Muscle of back (tissue), 10 donors: ENCODE results near the gene TUBA4A. TPM values are rescaled to one million over a fixed set of nuclear protein-coding genes. Genes with fewer than 3 reads are reported as not detected.

ENCODE experiments used
- polyA plus RNA-seq, 10 donors: library from polyadenylated mRNA; unstranded; fragments of 120-200 nt; gene quantifications; one replicate each; pipeline ENCODE4 v1.2.1, GENCODE V29; 2013; ENCODE audit not compliant: insufficient read length in 10 of 10

Gene TUBA4A
- polyA plus RNA-seq, 10 donors = 84.3 to 159 (median 120) TPM

Other genes with a start within 250 kb of the TUBA4A start
- not detected for gene CFAP65, start 212.4 kb downstream of the TUBA4A start, polyA plus RNA-seq
- under 1 TPM in 2 of 10 donors, not detected in 8; 0.13 to 0.16 TPM for gene IHH, start 193.0 kb downstream of the TUBA4A start, polyA plus RNA-seq
- 10 to 100 TPM; 11.6 to 16.2 (median 14.1) TPM for gene NHEJ1, start 93.1 kb downstream of the TUBA4A start, polyA plus RNA-seq
- 1 to 10 TPM in 7 of 10 donors, under 1 TPM in 3; 0.57 to 2.3 (median 1.2) TPM for gene SLC23A3, start 83.9 kb downstream of the TUBA4A start, polyA plus RNA-seq
- gene CNPPD1, start 77.0 kb downstream of the TUBA4A start, polyA plus RNA-seq = 10 to 100 TPM; 28.3 to 37.9 (median 34.8) TPM
- 10 to 100 TPM; 38.3 to 56.9 (median 41.7) TPM for gene RETREG2, start 75.6 kb downstream of the TUBA4A start, polyA plus RNA-seq
- 10 to 100 TPM; 16.3 to 29.9 (median 21.9) TPM for gene ZFAND2B, start 47.1 kb downstream of the TUBA4A start, polyA plus RNA-seq
- 10 to 100 TPM; 25.4 to 40.4 (median 32.7) TPM for gene ABCB6, start 35.0 kb downstream of the TUBA4A start, polyA plus RNA-seq
- 10 to 100 TPM; 27.9 to 37.3 (median 32.6) TPM for gene ATG9A, start 24.3 kb downstream of the TUBA4A start, polyA plus RNA-seq
- gene ANKZF1, start 24.1 kb downstream of the TUBA4A start, polyA plus RNA-seq = 10 to 100 TPM; 14.8 to 36.9 (median 23.2) TPM
- 1 to 10 TPM; 4.7 to 7.7 (median 5.9) TPM for gene GLB1L, start 8.5 kb downstream of the TUBA4A start, polyA plus RNA-seq
- 10 to 100 TPM; 13.0 to 19.9 (median 16.0) TPM for gene STK16, start 8.4 kb downstream of the TUBA4A start, polyA plus RNA-seq
- under 1 TPM in 5 of 10 donors, not detected in 5; 0.15 to 0.22 (median 0.18) TPM for gene TUBA4B, start 675 bp downstream of the TUBA4A start, polyA plus RNA-seq
- 10 to 100 TPM; 69.9 to 89.8 (median 78.6) TPM for gene DNAJB2, start 25.4 kb upstream of the TUBA4A start, polyA plus RNA-seq
- gene PTPRN, start 55.5 kb upstream of the TUBA4A start, polyA plus RNA-seq = under 1 TPM in 6 of 10 donors, not detected in 4; 0.15 to 0.75 (median 0.49) TPM
- not detected for gene RESP18, start 78.8 kb upstream of the TUBA4A start, polyA plus RNA-seq
- 10 to 100 TPM; 26.4 to 45.4 (median 36.6) TPM for gene DNPEP, start 134.0 kb upstream of the TUBA4A start, polyA plus RNA-seq
- 1,000 to 10,000 TPM; 1,880 to 4,907 (median 4,107) TPM for gene DES, start 164.5 kb upstream of the TUBA4A start, polyA plus RNA-seq
- gene SPEG, start 180.9 kb upstream of the TUBA4A start, polyA plus RNA-seq = 100 to 1,000 TPM in 9 of 10 donors, 10 to 100 TPM in 1; 63.9 to 179 (median 138) TPM
- gene GMPPA, start 245.0 kb upstream of the TUBA4A start, polyA plus RNA-seq = 10 to 100 TPM; 21.7 to 29.9 (median 24.9) TPM